ENCODE data around the gene CKAP2L. TPM values are rescaled to one million over a fixed set of nuclear protein-coding genes. Genes with fewer than 3 reads are reported as not detected.

Gene CKAP2L
- total and polyA plus RNA-seq, 9 donors, result 5.5 to 17.9 (median 9.6) TPM

DNA sequence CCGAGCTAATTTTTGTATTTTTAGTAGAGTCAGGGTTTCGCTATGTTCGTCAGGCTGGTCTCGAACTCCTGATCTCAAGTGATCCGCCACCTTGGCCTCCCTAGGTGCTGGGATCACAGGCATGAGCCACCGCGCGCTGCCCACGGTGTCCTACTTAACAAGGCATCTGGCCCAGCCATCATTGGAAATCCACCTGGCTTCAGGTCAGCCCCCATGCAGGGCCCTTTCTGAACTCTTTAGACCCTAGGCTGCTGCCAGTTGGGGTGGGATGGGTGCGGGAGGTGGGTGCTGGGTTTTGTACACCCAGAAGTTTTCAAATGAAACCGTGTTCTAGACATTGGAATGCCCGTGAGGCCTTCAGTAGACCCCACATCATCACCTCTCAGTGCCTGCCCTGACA is 70.2 kb downstream of the CKAP2L start:
- WGBS (ENCODE audit: insufficient coverage), result 96% methylated on average over 9 of the region's 12 CpGs
- H3K9me3 ChIP-seq (replicated peaks; ENCODE audit: control insufficient read depth, low read depth, low read length), result no peaks in the 10 kb centered on the region
- H3K27ac ChIP-seq (ENCODE audit: low read length), result no peak overlapping the region
- H3K27me3 ChIP-seq (ENCODE audit: control insufficient read depth, insufficient read depth, low read length), result no peaks in the 10 kb centered on the region
- no peaks in the 10 kb centered on the region for H3K36me3 ChIP-seq (ENCODE audit: control insufficient read depth, insufficient read depth, low read length)
- no peak overlapping the region for H3K4me3 ChIP-seq (ENCODE audit: low read length)
- no peaks in the 10 kb centered on the region for H3K4me1 ChIP-seq (ENCODE audit: control insufficient read depth, insufficient read depth, low read length)
- no peak for DNase-seq

GRCh38 chr2:112693596-112693995 is 70.8 kb downstream of the CKAP2L start:
- H3K27ac ChIP-seq (ENCODE audit: low read length), result no peak overlapping the region
- no peaks in the 10 kb centered on the region for H3K9me3 ChIP-seq (replicated peaks; ENCODE audit: control insufficient read depth, low read depth, low read length)
- H3K36me3 ChIP-seq (ENCODE audit: control insufficient read depth, insufficient read depth, low read length), result no peaks in the 10 kb centered on the region
- H3K4me1 ChIP-seq (ENCODE audit: control insufficient read depth, insufficient read depth, low read length), result no peaks in the 10 kb centered on the region
- WGBS (ENCODE audit: insufficient coverage), result 83% methylated on average over 1 of the region's 9 CpGs
- no peak for DNase-seq
- peaks cover 2% of the 10 kb centered on the region for H3K27me3 ChIP-seq (ENCODE audit: control insufficient read depth, insufficient read depth, low read length)
- H3K4me3 ChIP-seq (ENCODE audit: low read length), result no peak overlapping the region

DNA sequence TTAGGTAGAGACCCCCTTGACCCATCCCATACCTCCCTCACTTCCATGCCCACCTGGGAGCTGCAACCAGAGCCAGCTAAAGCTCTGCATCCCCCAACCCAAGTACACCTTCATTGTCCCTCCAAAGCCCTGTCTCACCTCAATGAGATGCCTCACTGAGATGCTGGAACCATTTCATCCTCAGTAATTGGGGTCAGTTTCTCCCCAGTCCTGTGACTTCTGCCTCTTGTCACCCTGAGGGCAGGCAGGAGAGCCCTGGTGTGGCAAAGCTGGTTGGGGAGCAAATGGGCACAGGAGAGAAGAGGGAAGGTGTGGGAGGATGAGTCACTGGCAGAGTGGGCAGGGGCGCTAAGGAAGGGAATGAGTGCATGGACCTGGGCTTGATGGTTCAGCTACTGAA is 71.5 kb downstream of the CKAP2L start:
- H3K4me3 ChIP-seq (ENCODE audit: low read length), result no peak overlapping the region
- WGBS (ENCODE audit: insufficient coverage), result no CpG with 5 or more reads among the region's 1 CpG
- no peak for DNase-seq
- peaks cover 2% of the 10 kb centered on the region for H3K27me3 ChIP-seq (ENCODE audit: control insufficient read depth, insufficient read depth, low read length)
- no peaks in the 10 kb centered on the region for H3K4me1 ChIP-seq (ENCODE audit: control insufficient read depth, insufficient read depth, low read length)
- no peaks in the 10 kb centered on the region for H3K9me3 ChIP-seq (replicated peaks; ENCODE audit: control insufficient read depth, low read depth, low read length)
- H3K27ac ChIP-seq (ENCODE audit: low read length), result no peak overlapping the region
- no peaks in the 10 kb centered on the region for H3K36me3 ChIP-seq (ENCODE audit: control insufficient read depth, insufficient read depth, low read length)

- H3K4me3 ChIP-seq (ENCODE audit: low read length), result no peak overlapping the region
- peaks cover 2% of the 10 kb centered on the region for H3K27me3 ChIP-seq (ENCODE audit: control insufficient read depth, insufficient read depth, low read length)
- WGBS (ENCODE audit: insufficient coverage), result 57% methylated on average over 5 of the region's 5 CpGs
- DNase-seq, result peak; percentile 38
- no peaks in the 10 kb centered on the region for H3K9me3 ChIP-seq (replicated peaks; ENCODE audit: control insufficient read depth, low read depth, low read length)
- H3K4me1 ChIP-seq (ENCODE audit: control insufficient read depth, insufficient read depth, low read length), result no peaks in the 10 kb centered on the region
- H3K27ac ChIP-seq (ENCODE audit: low read length), result no peak overlapping the region
- H3K36me3 ChIP-seq (ENCODE audit: control insufficient read depth, insufficient read depth, low read length), result no peaks in the 10 kb centered on the region
Observed at GRCh38 chr2:112692495-112692911, 71.9 kb downstream of the CKAP2L start.

DNA sequence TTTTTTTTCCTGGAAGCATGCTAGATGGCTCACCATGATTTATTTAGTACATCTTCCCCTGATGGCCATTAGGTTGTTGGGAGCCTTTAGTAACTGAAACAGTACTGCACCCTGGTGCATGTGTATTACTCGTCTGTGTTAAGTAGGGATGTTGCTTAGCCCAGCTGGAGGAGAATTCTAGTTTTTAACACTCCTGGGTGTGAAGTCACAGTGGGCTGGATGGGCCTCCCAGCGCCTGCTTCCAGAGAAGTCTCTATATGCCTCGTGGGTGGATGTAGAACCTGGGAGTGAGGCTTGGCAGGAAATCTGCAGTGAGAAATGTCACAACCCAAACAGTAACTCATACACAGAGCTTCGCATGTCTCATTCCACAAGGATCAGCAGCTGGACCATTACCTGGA is 72.5 kb downstream of the CKAP2L start:
- no peaks in the 10 kb centered on the region for H3K9me3 ChIP-seq (replicated peaks; ENCODE audit: control insufficient read depth, low read depth, low read length)
- WGBS (ENCODE audit: insufficient coverage), result 29% methylated on average over 1 of the region's 4 CpGs
- peak; percentile 41 for DNase-seq
- no peaks in the 10 kb centered on the region for H3K36me3 ChIP-seq (ENCODE audit: control insufficient read depth, insufficient read depth, low read length)
- no peaks in the 10 kb centered on the region for H3K4me1 ChIP-seq (ENCODE audit: control insufficient read depth, insufficient read depth, low read length)
- H3K27me3 ChIP-seq (ENCODE audit: control insufficient read depth, insufficient read depth, low read length), result peaks cover 2% of the 10 kb centered on the region
- no peak overlapping the region for H3K4me3 ChIP-seq (ENCODE audit: low read length)
- H3K27ac ChIP-seq (ENCODE audit: low read length), result no peak overlapping the region

DNA sequence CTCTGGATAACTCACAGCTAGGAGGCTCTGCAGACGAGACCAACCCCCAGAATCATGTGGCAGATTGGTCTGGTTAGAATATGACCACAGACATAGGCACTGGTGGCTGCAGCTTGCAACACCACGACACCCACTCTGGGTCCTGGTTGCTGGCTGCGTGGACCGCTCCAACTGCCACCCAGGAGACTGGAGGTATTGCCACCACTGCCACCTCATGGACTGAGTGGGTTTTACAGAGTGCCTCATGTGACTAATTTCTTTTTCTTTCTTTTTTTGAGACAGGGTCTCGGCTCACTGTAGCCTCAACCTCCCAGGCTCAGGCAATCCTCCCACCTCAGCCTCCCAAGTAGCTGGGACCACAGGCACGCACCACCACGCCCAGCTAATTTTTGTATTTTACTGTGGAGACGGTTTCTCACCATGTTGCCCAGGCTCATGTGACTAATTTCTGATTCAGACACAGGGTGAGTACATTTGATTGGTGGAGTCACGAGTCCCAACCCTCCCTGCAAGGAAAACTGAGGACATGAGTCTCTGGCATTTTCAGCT is 73.5 kb downstream of the CKAP2L start:
- WGBS (ENCODE audit: insufficient coverage), result 69% methylated on average over 4 of the region's 9 CpGs
- H3K4me3 ChIP-seq (ENCODE audit: low read length), result no peak overlapping the region
- no peaks in the 10 kb centered on the region for H3K4me1 ChIP-seq (ENCODE audit: control insufficient read depth, insufficient read depth, low read length)
- no peaks in the 10 kb centered on the region for H3K36me3 ChIP-seq (ENCODE audit: control insufficient read depth, insufficient read depth, low read length)
- DNase-seq, result peak; percentile 32
- peaks cover 2% of the 10 kb centered on the region for H3K27me3 ChIP-seq (ENCODE audit: control insufficient read depth, insufficient read depth, low read length)
- no peaks in the 10 kb centered on the region for H3K9me3 ChIP-seq (replicated peaks; ENCODE audit: control insufficient read depth, low read depth, low read length)
- no peak overlapping the region for H3K27ac ChIP-seq (ENCODE audit: low read length)

DNA sequence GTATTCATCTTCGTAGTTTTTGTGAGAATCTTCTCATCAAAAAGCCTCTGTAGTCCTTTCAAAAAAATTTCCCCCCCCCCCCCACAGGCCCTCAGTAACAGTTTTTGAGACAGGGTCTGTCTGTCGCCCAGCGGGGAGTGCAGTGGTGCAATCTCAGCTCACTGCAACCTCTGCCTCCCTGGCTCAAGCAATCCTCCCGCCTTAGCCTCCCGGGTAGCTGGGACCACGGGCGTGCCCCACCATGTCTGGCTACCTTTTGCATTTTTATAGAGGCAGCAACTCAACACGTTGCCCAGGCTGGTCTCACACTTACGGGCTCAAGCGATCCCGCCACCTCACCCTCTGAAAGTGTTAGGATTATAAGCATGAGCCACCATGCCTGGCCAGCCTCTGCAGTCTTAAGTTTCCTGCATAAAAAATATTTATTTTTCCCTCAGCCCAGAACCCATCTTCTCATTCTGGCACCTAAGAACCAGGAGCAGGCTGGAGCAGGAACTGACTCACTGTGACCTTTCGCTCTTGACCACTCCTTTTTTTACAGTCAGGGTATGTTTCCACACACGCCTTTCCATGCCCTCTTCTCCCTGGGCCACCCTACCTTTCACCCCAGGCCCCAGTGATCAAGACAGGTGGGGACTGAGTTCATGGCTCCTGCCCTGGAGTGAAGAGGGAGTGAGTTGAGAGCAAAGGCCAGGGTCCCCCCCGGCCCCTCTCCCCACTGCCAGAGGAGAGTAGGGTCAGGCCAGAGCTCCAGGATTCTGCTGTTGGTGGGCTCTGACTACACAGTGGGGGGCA is 76.1 kb downstream of the CKAP2L start:
- Histone ChIP-seq H3K27ac (ENCODE audit: low read length) (no peak overlapping the region), H3K36me3 (ENCODE audit: control insufficient read depth, insufficient read depth, low read length) (no peaks in the 10 kb centered on the region), H3K4me3 (ENCODE audit: low read length) (no peak overlapping the region), H3K9me3 (replicated peaks; ENCODE audit: control insufficient read depth, low read depth, low read length) (no peaks in the 10 kb centered on the region), H3K27me3 (ENCODE audit: control insufficient read depth, insufficient read depth, low read length) (peaks cover 2% of the 10 kb centered on the region), H3K4me1 (ENCODE audit: control insufficient read depth, insufficient read depth, low read length) (peaks cover 7% of the 10 kb centered on the region)
- DNase-seq, result no peak
- 83% methylated on average over 5 of the region's 14 CpGs for WGBS (ENCODE audit: insufficient coverage)

GRCh38 chr2:112687522-112687921 is 76.9 kb downstream of the CKAP2L start:
- no peak overlapping the region for H3K4me3 ChIP-seq (ENCODE audit: low read length)
- WGBS (ENCODE audit: insufficient coverage), result 68% methylated on average over 3 of the region's 6 CpGs
- DNase-seq, result no peak
- peaks cover 8% of the 10 kb centered on the region for H3K4me1 ChIP-seq (ENCODE audit: control insufficient read depth, insufficient read depth, low read length)
- peaks cover 2% of the 10 kb centered on the region for H3K27me3 ChIP-seq (ENCODE audit: control insufficient read depth, insufficient read depth, low read length)
- no peaks in the 10 kb centered on the region for H3K36me3 ChIP-seq (ENCODE audit: control insufficient read depth, insufficient read depth, low read length)
- no peaks in the 10 kb centered on the region for H3K9me3 ChIP-seq (replicated peaks; ENCODE audit: control insufficient read depth, low read depth, low read length)
- no peak overlapping the region for H3K27ac ChIP-seq (ENCODE audit: low read length)

Other genes starting within 250 kb of the CKAP2L start
- gene POLR1B, start 222.1 kb downstream of the CKAP2L start, total RNA-seq, result 13.4 TPM
- 10 to 100 TPM; 10.8 to 18.7 (median 13.6) TPM for gene POLR1B, start 222.1 kb downstream of the CKAP2L start, polyA plus RNA-seq (ENCODE audit: insufficient read depth in 1 of 8, insufficient read length in 8 of 8, low replicate concordance in 1 of 8)
- gene CHCHD5, start 180.0 kb downstream of the CKAP2L start, total RNA-seq, result 20.1 TPM
- 10 to 100 TPM; 26.2 to 37.1 (median 31.0) TPM for gene CHCHD5, start 180.0 kb downstream of the CKAP2L start, polyA plus RNA-seq (ENCODE audit: insufficient read depth in 1 of 8, insufficient read length in 8 of 8, low replicate concordance in 1 of 8)
- gene SLC20A1, start 118.7 kb downstream of the CKAP2L start, total RNA-seq, result 17.6 TPM
- gene SLC20A1, start 118.7 kb downstream of the CKAP2L start, polyA plus RNA-seq (ENCODE audit: insufficient read depth in 1 of 8, insufficient read length in 8 of 8, low replicate concordance in 1 of 8), result 10 to 100 TPM; 18.1 to 27.6 (median 22.4) TPM
- not detected for gene NT5DC4, start 43.6 kb downstream of the CKAP2L start, total RNA-seq
- gene NT5DC4, start 43.6 kb downstream of the CKAP2L start, polyA plus RNA-seq (ENCODE audit: insufficient read depth in 1 of 8, insufficient read length in 8 of 8, low replicate concordance in 1 of 8), result under 1 TPM in 2 of 8 donors, not detected in 6; 0.08 to 0.11 TPM
- gene IL1A, start 19.9 kb upstream of the CKAP2L start, total RNA-seq, result not detected
- gene IL1A, start 19.9 kb upstream of the CKAP2L start, polyA plus RNA-seq (ENCODE audit: insufficient read depth in 1 of 8, insufficient read length in 8 of 8, low replicate concordance in 1 of 8), result under 1 TPM in 2 of 8 donors, not detected in 6; 0.09 to 0.12 TPM
- 0.18 TPM for gene IL1B, start 72.2 kb upstream of the CKAP2L start, total RNA-seq
- 1 to 10 TPM in 2 of 8 donors, under 1 TPM in 5, not detected in 1; 0.18 to 6.1 (median 0.69) TPM for gene IL1B, start 72.2 kb upstream of the CKAP2L start, polyA plus RNA-seq (ENCODE audit: insufficient read depth in 1 of 8, insufficient read length in 8 of 8, low replicate concordance in 1 of 8)
- not detected for gene IL37, start 146.6 kb upstream of the CKAP2L start, total RNA-seq
- not detected for gene IL37, start 146.6 kb upstream of the CKAP2L start, polyA plus RNA-seq (ENCODE audit: insufficient read depth in 1 of 8, insufficient read length in 8 of 8, low replicate concordance in 1 of 8)
- 0.31 TPM for gene IL36G, start 213.4 kb upstream of the CKAP2L start, total RNA-seq
- gene IL36G, start 213.4 kb upstream of the CKAP2L start, polyA plus RNA-seq (ENCODE audit: insufficient read depth in 1 of 8, insufficient read length in 8 of 8, low replicate concordance in 1 of 8), result under 1 TPM in 6 of 8 donors, not detected in 2; 0.14 to 0.42 (median 0.28) TPM
- gene IL36A, start 240.8 kb upstream of the CKAP2L start, total RNA-seq, result not detected
- gene IL36A, start 240.8 kb upstream of the CKAP2L start, polyA plus RNA-seq (ENCODE audit: insufficient read depth in 1 of 8, insufficient read length in 8 of 8, low replicate concordance in 1 of 8), result not detected